Measurements from ENCODE around the gene PLPP2.
"Not testable (repeated sequence)": the region's sequence is repeated elsewhere in the genome, so short reads cannot be mapped to it uniquely, and the experiment has no call there.

The PLPP2 gene

DNA sequence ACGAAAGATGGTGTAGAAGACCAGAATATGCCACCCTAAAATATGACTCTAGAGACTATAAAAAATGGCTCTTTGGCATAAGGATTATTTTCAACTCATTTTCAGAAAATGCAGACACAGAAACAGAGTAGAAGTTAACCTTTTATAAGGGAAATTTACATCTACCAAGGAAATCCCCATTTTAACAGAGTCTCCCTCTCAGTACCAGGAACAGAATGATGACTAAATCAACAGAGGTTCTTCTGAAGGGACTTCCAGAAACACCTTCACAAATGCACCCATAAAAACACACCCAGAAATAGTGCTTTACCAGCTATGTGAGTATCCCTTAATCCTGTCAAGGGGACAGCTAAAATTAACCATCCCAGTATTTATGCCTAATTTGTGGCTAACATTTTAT is 29.1 kb downstream of the PLPP2 start:
- no peak for DNase-seq

DNA sequence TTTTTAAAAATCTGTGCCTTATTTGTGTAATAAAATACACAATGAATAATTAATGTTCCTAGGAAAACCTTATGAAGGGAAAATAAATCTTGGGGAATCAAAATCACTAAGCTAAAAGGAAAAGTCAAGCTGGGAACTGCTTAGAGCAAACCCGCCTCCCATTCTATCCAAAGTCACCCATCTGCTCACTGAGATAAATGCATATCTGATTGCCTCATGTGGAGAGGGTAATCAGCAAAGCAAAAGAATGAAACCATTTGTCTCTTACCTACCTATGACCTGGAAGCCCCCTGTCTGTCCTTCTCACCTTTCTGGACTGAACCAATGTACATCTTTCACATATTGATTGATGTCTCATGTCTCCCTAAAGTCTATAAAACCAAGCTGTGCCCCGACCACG is 34.4 kb downstream of the PLPP2 start:
- DNase-seq = not testable (repeated sequence)

DNA sequence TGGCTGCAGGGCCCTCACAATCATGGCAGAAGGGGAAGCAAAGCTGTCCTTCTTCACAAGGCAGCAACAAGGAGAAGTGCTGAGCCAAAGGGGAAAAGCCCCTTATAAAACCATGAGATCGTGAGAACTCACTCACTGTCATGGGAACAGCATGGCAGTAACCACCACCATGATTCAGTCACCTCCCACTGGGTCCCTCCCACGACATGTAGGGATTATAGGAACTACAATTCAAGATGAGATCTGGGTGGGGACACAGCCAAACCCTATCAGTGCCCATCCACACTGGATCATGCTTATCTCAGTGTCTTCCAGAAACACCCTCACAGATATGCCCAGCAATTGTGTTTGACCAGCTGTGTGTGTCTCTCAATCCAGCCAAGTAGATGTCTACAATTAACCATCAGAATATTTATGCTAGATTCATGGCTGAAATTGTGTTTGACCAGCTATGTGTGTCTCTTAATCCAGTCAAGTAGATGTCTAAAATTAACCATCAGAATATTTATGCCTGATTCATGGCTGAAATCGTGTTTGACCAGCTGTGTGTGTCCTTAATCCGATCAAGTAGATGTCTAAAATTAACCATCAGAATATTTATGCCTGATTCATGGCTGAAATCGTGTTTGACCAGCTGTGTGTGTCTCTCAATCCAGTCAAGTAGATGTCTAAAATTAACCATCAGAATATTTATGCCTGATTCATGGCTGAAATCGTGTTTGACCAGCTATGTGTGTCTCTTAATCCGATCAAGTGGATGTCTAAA is 38.6 kb downstream of the PLPP2 start:
- DNase-seq = not testable (repeated sequence)

DNA sequence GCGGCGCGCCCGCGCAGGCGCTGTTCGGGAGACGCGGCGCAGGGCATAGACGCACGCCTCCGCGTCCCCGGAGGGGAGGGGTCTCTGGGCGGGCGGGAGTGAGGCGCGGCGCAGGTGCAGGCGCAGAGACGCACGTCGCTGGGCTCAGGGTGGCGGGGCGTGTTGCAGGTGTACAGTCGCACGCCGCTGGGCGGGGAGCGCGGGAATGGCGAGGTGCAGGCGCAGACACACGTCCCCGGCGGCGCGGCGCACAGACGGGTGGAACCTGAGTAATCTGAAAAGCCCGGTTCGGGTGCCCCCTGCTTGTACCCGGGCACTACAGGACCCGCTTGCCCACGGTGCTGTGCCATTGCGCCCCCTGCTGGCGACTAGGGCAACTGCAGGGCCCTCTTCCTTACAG is 44.7 kb downstream of the PLPP2 start:
- no peak for DNase-seq

DNA sequence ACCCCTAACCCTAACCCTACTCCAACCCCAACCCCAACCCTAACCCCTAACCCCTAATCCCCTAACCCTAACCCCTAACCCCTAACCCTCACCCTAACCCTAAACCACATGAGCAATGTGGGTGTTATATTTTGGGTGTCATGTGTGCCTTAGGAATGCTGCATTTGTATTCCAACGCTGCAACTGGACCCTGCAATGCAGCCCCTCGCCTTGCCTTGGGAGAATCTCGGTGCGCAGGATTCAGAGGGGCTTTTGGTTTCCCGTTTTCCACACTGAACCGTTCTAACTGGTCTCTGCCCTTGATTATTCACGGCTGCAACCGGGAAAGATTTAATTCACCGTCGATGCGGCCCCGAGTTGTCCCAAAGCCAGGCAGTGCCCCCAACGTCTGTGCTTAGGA is 45.3 kb downstream of the PLPP2 start:
- DNase-seq = not testable (repeated sequence)

DNA sequence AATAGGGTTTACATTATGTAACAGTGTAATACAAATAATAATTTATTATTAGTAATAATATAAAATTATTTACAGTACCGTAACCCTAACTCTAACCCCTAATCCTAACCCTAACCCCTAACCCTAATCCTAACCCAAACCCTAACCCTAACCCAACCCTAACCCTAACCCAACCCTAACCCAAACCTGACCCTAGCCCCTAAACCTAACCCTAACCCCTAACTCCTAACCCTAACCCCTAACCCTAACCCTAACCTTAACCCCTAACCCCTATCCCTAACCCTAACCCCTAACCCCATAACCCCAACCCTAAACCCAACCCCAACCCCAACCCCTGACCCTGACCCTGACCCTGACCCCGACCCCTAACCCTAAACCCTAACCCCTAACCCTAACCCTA is 45.7 kb downstream of the PLPP2 start:
- no peak for DNase-seq
